Measurements from ENCODE around the gene RBFA. TPM values are rescaled to one million over a fixed set of nuclear protein-coding genes. Genes with fewer than 3 reads are reported as not detected.

Gene RBFA
- total and polyA plus RNA-seq, 2 of the 13 experiments (the other 11 are each of a cell fraction or from before 2014, with no cell fraction given) = 29.7 to 42.4 TPM

- TF ChIP-seq ZBTB37 (CRISPR knock-in tag; IDR thresholded peaks at IDR 0.05) (no peak), ATAD3A (CRISPR knock-in tag; IDR thresholded peaks at IDR 0.05) (no peak), HDAC1 (CRISPR knock-in tag; IDR thresholded peaks at IDR 0.05) (peak; percentile 92), ZNF362 (CRISPR knock-in tag; IDR thresholded peaks at IDR 0.05; ENCODE audit: borderline replicate concordance) (peak; percentile 50), ZSCAN29 (CRISPR knock-in tag; conservative IDR thresholded peaks at IDR 0.05) (peak; percentile 90), ZMYM4 (CRISPR knock-in tag; IDR thresholded peaks at IDR 0.05) (peak; percentile 61; the same call in 1 of the 2 replicates), SUZ12 (IDR thresholded peaks at IDR 0.05; ENCODE audit: low read depth, low read length) (no peak), SP5 (CRISPR knock-in tag; IDR thresholded peaks at IDR 0.05; ENCODE audit: borderline replicate concordance, low read depth) (peak; percentile 5; the same call in 1 of the 2 replicates), EHMT2 (IDR thresholded peaks at IDR 0.05; ENCODE audit: borderline replicate concordance, low read depth, low read length) (no peak), ZNF124 (CRISPR knock-in tag; IDR thresholded peaks at IDR 0.05) (no peak), WIZ (CRISPR knock-in tag; IDR thresholded peaks at IDR 0.05) (no peak), RAD51 (IDR thresholded peaks at IDR 0.05; ENCODE audit: borderline replicate concordance) (no peak), PCBP1 (IDR thresholded peaks at IDR 0.05; ENCODE audit: borderline replicate concordance, low read depth, low read length) (no peak), SATB2 (CRISPR knock-in tag; IDR thresholded peaks at IDR 0.05) (peak; percentile 60; the same call in 1 of the 2 replicates), SALL2 (CRISPR knock-in tag; IDR thresholded peaks at IDR 0.05) (peak; percentile 60; the same call in 1 of the 2 replicates), NFIB (CRISPR knock-in tag; IDR thresholded peaks at IDR 0.05; ENCODE audit: borderline replicate concordance) (no peak), POLR2G (IDR thresholded peaks at IDR 0.05; ENCODE audit: low read depth, low read length) (peak; percentile 92), IKZF4 (CRISPR knock-in tag; IDR thresholded peaks at IDR 0.05; ENCODE audit: borderline replicate concordance, low read depth, not compliant biosample characterization) (no peak), MTF1 (CRISPR knock-in tag; IDR thresholded peaks at IDR 0.05) (no peak; the same call in 1 of the 2 replicates), NKX3-1 (CRISPR knock-in tag; IDR thresholded peaks at IDR 0.05) (peak; percentile 57; the same call in 1 of the 2 replicates), ZNF746 (CRISPR knock-in tag; IDR thresholded peaks at IDR 0.05) (no peak; the same call in 1 of the 2 replicates)
- TF ChIP-seq, protein P1, sequence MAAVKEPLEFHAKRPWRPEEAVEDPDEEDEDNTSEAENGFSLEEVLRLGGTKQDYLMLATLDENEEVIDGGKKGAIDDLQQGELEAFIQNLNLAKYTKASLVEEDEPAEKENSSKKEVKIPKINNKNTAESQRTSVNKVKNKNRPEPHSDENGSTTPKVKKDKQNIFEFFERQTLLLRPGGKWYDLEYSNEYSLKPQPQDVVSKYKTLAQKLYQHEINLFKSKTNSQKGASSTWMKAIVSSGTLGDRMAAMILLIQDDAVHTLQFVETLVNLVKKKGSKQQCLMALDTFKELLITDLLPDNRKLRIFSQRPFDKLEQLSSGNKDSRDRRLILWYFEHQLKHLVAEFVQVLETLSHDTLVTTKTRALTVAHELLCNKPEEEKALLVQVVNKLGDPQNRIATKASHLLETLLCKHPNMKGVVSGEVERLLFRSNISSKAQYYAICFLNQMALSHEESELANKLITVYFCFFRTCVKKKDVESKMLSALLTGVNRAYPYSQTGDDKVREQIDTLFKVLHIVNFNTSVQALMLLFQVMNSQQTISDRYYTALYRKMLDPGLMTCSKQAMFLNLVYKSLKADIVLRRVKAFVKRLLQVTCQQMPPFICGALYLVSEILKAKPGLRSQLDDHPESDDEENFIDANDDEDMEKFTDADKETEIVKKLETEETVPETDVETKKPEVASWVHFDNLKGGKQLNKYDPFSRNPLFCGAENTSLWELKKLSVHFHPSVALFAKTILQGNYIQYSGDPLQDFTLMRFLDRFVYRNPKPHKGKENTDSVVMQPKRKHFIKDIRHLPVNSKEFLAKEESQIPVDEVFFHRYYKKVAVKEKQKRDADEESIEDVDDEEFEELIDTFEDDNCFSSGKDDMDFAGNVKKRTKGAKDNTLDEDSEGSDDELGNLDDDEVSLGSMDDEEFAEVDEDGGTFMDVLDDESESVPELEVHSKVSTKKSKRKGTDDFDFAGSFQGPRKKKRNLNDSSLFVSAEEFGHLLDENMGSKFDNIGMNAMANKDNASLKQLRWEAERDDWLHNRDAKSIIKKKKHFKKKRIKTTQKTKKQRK (IDR thresholded peaks at IDR 0.05; ENCODE audit: low read length) = no peak
- TF ChIP-seq, protein P2, sequence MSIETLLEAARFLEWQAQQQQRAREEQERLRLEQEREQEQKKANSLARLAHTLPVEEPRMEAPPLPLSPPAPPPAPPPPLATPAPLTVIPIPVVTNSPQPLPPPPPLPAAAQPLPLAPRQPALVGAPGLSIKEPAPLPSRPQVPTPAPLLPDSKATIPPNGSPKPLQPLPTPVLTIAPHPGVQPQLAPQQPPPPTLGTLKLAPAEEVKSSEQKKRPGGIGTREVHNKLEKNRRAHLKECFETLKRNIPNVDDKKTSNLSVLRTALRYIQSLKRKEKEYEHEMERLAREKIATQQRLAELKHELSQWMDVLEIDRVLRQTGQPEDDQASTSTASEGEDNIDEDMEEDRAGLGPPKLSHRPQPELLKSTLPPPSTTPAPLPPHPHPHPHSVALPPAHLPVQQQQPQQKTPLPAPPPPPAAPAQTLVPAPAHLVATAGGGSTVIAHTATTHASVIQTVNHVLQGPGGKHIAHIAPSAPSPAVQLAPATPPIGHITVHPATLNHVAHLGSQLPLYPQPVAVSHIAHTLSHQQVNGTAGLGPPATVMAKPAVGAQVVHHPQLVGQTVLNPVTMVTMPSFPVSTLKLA (IDR thresholded peaks at IDR 0.05) = peak; percentile 57
Measured at GRCh38 chr18:80034068-80034851, at the start of gene RBFA (continued).

Measured in HepG2 (cell line).